ELF-1 (cell line): ENCODE data around the gene RBP5.

ENCODE experiments used
- DNase-seq: peaks from one replicate; pipeline ENCODE4 v3.0.0-alpha.2; 2016; ENCODE audit warnings: low read depth, low spot score

Gene RBP5

GRCh38 chr12:7101694-7102131 is 27.0 kb downstream of the RBP5 start:
- DNase-seq = no peak

GRCh38 chr12:7101047-7101693 is 27.5 kb downstream of the RBP5 start:
- no peak for DNase-seq

- no peak for DNase-seq
Observed at GRCh38 chr12:7100239-7100638, 28.4 kb downstream of the RBP5 start.

GRCh38 chr12:7099290-7099996 is 29.2 kb downstream of the RBP5 start:
- no peak for DNase-seq

GRCh38 chr12:7096979-7097378 is 31.7 kb downstream of the RBP5 start:
- DNase-seq = no peak

- DNase-seq = peak; percentile 11
Observed at GRCh38 chr12:7096006-7096932, 32.4 kb downstream of the RBP5 start.

GRCh38 chr12:7093892-7094291 is 34.8 kb downstream of the RBP5 start:
- no peak for DNase-seq

- no peak for DNase-seq
Observed at GRCh38 chr12:7093486-7093885, 35.2 kb downstream of the RBP5 start.

GRCh38 chr12:7092986-7093460 is 35.7 kb downstream of the RBP5 start:
- DNase-seq = no peak

GRCh38 chr12:7092229-7092985 is 36.3 kb downstream of the RBP5 start, which contains the start of gene C1R:
TSS of gene C1R (minus strand) at chr12:7092445. CDS start at chr12:7092388, 57 bp downstream.
- peak; percentile 74 for DNase-seq

- no peak for DNase-seq
Observed at GRCh38 chr12:7091660-7092228, 36.9 kb downstream of the RBP5 start.

GRCh38 chr12:7091171-7091570 is 37.5 kb downstream of the RBP5 start:
- DNase-seq = no peak

GRCh38 chr12:7090222-7090998 is 38.3 kb downstream of the RBP5 start:
- DNase-seq = peak; percentile 68

GRCh38 chr12:7089196-7089871 is 39.4 kb downstream of the RBP5 start:
- DNase-seq = no peak

- no peak for DNase-seq
Observed at GRCh38 chr12:7083125-7083524, 45.6 kb downstream of the RBP5 start.

GRCh38 chr12:7081037-7081436 is 47.7 kb downstream of the RBP5 start:
- DNase-seq = no peak

GRCh38 chr12:7079826-7080125 is 48.9 kb downstream of the RBP5 start:
- DNase-seq = no peak

GRCh38 chr12:7078163-7078562 is 50.5 kb downstream of the RBP5 start:
- no peak for DNase-seq

- DNase-seq = no peak
Observed at GRCh38 chr12:7076493-7076892, 52.2 kb downstream of the RBP5 start.

GRCh38 chr12:7075939-7076338 is 52.8 kb downstream of the RBP5 start:
- no peak for DNase-seq
